ENCODE data around the gene KRT27. TPM values are rescaled to one million over a fixed set of nuclear protein-coding genes. Genes with fewer than 3 reads are reported as not detected.
"Not testable (repeated sequence)": the region's sequence is repeated elsewhere in the genome, so short reads cannot be mapped to it uniquely, and the experiment has no call there.

KRT27 gene
- total RNA-seq, 1 donor from 2014 or later, result not detected

DNA sequence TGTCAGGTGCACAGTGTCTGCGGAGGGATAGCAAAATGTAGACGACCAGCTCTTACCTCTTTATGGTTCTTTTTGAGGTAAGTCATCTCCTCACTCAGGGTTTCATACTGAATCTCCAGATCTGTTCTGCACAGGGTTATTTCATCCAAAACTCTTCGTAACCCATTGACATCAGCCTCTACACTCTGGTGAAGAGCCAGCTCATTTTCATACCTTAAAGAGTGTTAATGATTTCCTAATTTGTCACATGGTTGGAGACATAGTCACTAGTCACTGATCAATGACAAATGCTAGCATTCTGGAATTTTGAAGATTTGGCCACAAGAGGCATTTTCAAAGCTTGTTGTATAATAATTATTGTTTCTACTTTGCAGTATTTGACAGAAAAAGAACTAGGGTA lies 28.5 kb downstream of the KRT27 start:
- Mint-ChIP-seq H3K36me3 (ENCODE audit: low read depth) (no peaks in the 10 kb centered on the region), H3K27ac (ENCODE audit: unreplicated experiment) (no peak overlapping the region), H3K9me3 (ENCODE audit: low read depth) (peaks cover 11% of the 10 kb centered on the region), H3K27me3 (ENCODE audit: low read depth) (peaks cover 43% of the 10 kb centered on the region), H3K4me3 (ENCODE audit: unreplicated experiment) (no peak overlapping the region), H3K4me1 (ENCODE audit: low read depth) (no peaks in the 10 kb centered on the region)
- no peak for DNase-seq (ENCODE audit: low spot score)
- TF ChIP-seq, protein P1, sequence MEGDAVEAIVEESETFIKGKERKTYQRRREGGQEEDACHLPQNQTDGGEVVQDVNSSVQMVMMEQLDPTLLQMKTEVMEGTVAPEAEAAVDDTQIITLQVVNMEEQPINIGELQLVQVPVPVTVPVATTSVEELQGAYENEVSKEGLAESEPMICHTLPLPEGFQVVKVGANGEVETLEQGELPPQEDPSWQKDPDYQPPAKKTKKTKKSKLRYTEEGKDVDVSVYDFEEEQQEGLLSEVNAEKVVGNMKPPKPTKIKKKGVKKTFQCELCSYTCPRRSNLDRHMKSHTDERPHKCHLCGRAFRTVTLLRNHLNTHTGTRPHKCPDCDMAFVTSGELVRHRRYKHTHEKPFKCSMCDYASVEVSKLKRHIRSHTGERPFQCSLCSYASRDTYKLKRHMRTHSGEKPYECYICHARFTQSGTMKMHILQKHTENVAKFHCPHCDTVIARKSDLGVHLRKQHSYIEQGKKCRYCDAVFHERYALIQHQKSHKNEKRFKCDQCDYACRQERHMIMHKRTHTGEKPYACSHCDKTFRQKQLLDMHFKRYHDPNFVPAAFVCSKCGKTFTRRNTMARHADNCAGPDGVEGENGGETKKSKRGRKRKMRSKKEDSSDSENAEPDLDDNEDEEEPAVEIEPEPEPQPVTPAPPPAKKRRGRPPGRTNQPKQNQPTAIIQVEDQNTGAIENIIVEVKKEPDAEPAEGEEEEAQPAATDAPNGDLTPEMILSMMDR (IDR thresholded peaks at IDR 0.05), result no peak

DNA sequence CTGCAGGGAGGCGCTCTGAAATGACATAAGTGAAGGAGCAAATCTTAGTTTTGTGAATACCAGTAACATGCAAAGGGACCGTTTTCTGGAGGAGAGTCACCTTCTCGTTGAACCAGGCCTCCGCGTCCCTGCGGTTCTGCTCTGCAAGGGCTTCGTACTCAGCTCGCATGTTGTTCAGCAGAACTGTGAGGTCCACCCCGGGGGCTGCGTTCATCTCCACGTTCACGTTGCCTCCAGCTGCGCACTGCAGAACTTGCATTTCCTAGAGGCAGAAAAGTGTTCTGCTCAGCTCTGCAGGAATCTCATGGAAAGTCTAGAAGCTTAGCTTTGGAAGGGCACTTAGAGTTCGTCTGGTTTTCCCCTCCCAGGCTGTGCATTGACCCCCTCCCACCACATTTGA lies 31.3 kb downstream of the KRT27 start:
- Mint-ChIP-seq H3K27me3 (ENCODE audit: low read depth) (peaks cover 47% of the 10 kb centered on the region), H3K4me1 (ENCODE audit: low read depth) (no peaks in the 10 kb centered on the region), H3K9me3 (ENCODE audit: low read depth) (peaks cover 3% of the 10 kb centered on the region), H3K36me3 (ENCODE audit: low read depth) (no peaks in the 10 kb centered on the region), H3K27ac (ENCODE audit: unreplicated experiment) (no peak overlapping the region), H3K4me3 (ENCODE audit: unreplicated experiment) (no peak overlapping the region)
- TF ChIP-seq, protein P1 (IDR thresholded peaks at IDR 0.05), result no peak
- no peak for DNase-seq (ENCODE audit: low spot score)

DNA sequence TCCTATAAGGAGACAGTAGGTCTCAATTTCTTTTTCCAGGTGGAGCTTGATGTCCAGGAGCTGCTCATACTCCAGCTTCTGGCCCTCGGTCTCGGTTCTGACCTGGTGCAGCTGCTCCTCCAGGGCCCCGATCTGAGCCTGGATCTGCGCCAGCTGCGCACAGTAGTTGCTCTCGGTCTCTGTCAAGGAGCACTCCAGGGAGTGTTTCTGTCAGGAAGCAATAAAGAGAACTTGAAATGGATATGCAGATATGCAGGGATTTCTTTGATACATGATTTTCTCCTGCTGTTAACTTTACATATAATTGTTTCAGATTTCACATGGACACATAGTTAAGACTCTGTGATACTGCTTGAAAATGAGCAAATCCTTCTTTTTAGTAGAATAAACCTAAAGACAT lies 32.0 kb downstream of the KRT27 start:
- TF ChIP-seq, protein P1 (IDR thresholded peaks at IDR 0.05), result no peak
- peaks cover 46% of the 10 kb centered on the region for H3K27me3 Mint-ChIP-seq (ENCODE audit: low read depth)
- H3K9me3 Mint-ChIP-seq (ENCODE audit: low read depth), result peaks cover 3% of the 10 kb centered on the region

DNA sequence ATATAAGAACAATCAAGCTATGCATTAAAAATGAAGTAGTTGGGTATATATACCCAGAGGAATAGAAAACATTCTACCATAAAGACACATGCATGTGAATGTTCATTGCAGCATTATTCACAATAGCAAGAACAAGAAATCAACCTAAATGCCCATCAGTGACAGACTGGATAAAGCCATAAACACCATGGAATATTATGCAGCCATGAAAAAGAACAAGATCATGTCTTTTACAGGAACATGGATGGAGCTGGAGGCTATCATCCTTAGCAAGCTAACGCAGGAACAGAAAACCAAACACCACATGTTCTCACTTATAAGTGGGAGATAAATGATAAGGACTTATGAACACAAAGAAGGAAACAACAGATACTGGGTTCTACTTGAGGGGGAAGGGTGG lies 33.7 kb downstream of the KRT27 start:
- H3K4me1 Mint-ChIP-seq (ENCODE audit: low read depth); H3K36me3 Mint-ChIP-seq (ENCODE audit: low read depth); H3K4me3 Mint-ChIP-seq (ENCODE audit: unreplicated experiment); H3K27ac Mint-ChIP-seq (ENCODE audit: unreplicated experiment); H3K9me3 Mint-ChIP-seq (ENCODE audit: low read depth); DNase-seq (ENCODE audit: low spot score): not testable (repeated sequence)
- H3K27me3 Mint-ChIP-seq (ENCODE audit: low read depth), result peaks cover 57% of the 10 kb centered on the region

More for the DNA sequence above, 32.0 kb downstream of the KRT27 start:
- no peak overlapping the region for H3K4me3 Mint-ChIP-seq (ENCODE audit: unreplicated experiment)
- no peak overlapping the region for H3K27ac Mint-ChIP-seq (ENCODE audit: unreplicated experiment)
- DNase-seq (ENCODE audit: low spot score), result no peak
- no peaks in the 10 kb centered on the region for H3K4me1 Mint-ChIP-seq (ENCODE audit: low read depth)
- H3K36me3 Mint-ChIP-seq (ENCODE audit: low read depth), result no peaks in the 10 kb centered on the region

DNA sequence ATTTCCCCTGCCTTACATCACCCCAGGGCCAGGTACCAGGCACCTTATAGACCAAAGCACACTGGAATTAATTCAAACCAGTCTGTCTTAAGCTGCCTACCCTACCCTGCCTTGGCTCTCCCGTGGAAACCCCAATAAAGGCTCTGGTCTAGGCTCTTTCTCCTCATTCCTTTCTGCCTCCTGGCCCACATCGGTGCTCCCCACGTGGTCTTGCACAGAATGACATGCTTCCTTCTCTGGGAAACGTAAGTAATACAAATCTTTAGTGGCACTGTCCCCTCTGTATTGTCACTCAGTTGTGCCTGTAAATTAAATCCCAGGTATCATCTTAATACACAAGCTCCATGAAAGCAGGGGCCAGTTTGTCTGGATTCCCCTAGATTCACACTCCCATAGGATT lies 43.8 kb downstream of the KRT27 start:
- no peak for DNase-seq (ENCODE audit: low spot score)
- Mint-ChIP-seq H3K4me3 (ENCODE audit: unreplicated experiment) (no peak overlapping the region), H3K27me3 (ENCODE audit: low read depth) (peaks cover 59% of the 10 kb centered on the region), H3K36me3 (ENCODE audit: low read depth) (peaks cover 3% of the 10 kb centered on the region), H3K4me1 (ENCODE audit: low read depth) (no peaks in the 10 kb centered on the region), H3K27ac (ENCODE audit: unreplicated experiment) (no peak overlapping the region), H3K9me3 (ENCODE audit: low read depth) (peaks cover 7% of the 10 kb centered on the region)
- TF ChIP-seq, protein P1 (IDR thresholded peaks at IDR 0.05), result no peak

DNA sequence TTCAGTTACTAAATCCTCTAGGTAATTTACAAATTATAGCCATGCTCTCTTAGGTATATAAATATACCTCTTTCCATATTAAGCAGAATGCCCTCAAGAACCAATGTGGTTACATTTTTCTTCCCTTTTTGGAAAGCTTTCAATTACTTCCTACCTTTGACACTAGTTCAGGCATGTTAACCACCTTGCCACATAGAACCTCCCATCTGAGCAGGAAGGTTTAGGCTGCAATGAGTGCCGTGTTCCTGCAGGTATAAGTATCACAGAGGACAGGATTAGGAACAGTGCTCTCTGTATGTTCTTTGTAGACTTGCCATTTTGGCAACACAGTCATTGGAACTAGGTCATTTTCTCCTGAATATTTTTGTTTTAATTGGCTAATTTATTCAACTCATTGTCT lies 47.3 kb downstream of the KRT27 start:
- H3K27ac Mint-ChIP-seq (ENCODE audit: unreplicated experiment), result no peak overlapping the region
- DNase-seq (ENCODE audit: low spot score), result no peak
- H3K4me3 Mint-ChIP-seq (ENCODE audit: unreplicated experiment), result no peak overlapping the region
- no peaks in the 10 kb centered on the region for H3K9me3 Mint-ChIP-seq (ENCODE audit: low read depth)
- H3K36me3 Mint-ChIP-seq (ENCODE audit: low read depth), result no peaks in the 10 kb centered on the region
- H3K4me1 Mint-ChIP-seq (ENCODE audit: low read depth), result no peaks in the 10 kb centered on the region
- TF ChIP-seq, protein P1 (IDR thresholded peaks at IDR 0.05), result no peak
- H3K27me3 Mint-ChIP-seq (ENCODE audit: low read depth), result peaks cover 69% of the 10 kb centered on the region

Data from chondrocyte (in vitro differentiated cells).